ENCODE measurements around the gene HELQ. TPM values are rescaled to one million over a fixed set of nuclear protein-coding genes. Genes with fewer than 3 reads are reported as not detected.
A peak's percentile ranks its signal among the peaks of the same experiment; 100 is the strongest.

The HELQ gene
- total and polyA plus RNA-seq, 9 of the 15 experiments (the other 6 are each of a cell fraction or from before 2014, with no cell fraction given): 3.5 to 15.2 (median 11.9) TPM

GRCh38 chr4:83489711-83490326 is 34.2 kb upstream of the HELQ start:
- no peaks in the 10 kb centered on the region for H3K79me2 ChIP-seq (ENCODE audit: control insufficient read depth, insufficient read depth, low read length)
- ATAC-seq (peak; percentile 18), DNase-seq (ENCODE audit: extremely low read depth in 1 of 4, low spot score in 3 of 4) (peak in 3 of 4 experiments; percentile 17 to 81 (median 66)), FAIRE-seq (peak; percentile 82)
- no TSS peak for BruUV-seq (replicated peaks)
- H3K4me2 ChIP-seq (ENCODE audit: insufficient read depth, low read length): peak overlapping the region; percentile 22
- no peaks in the 10 kb centered on the region for H3K36me3 ChIP-seq (ENCODE audit: control insufficient read depth, insufficient read depth, low read length)
- CTCF ChIA-PET (ENCODE audit: low intra/inter-chr PET ratio): no interaction called here
- POLR2A ChIA-PET: no interaction called here
- H3K27me3 ChIP-seq (ENCODE audit: control insufficient read depth in 2 of 2, insufficient read depth in 2 of 2, low read length in 2 of 2): no peaks in the 10 kb centered on the region
- H3K9me3 ChIP-seq (replicated peaks; ENCODE audit: control insufficient read depth, insufficient read depth, low read depth, low read length): no peaks in the 10 kb centered on the region
- H3K27ac ChIP-seq (ENCODE audit: extremely low read depth, low read depth, low read length): no peak overlapping the region
- peaks cover 15 to 28% of the 10 kb centered on the region in 2 experiments for H3K4me1 ChIP-seq (replicated peaks in 1 of 2; ENCODE audit: control insufficient read depth in 2 of 2, insufficient read depth in 2 of 2, low read length in 2 of 2)
- intact Hi-C loops (cut with micrococcal nuclease): loop anchor here (2.0 kb wide), 2 partner anchors 19 to 149 kb away; no protein-coding TSS in a partner anchor
- peak overlapping the region in 1 of 2 experiments; percentile 64; a peak in 1 of 4 replicates for H3K9ac ChIP-seq (ENCODE audit: insufficient read depth in 1 of 2, low read depth in 2 of 2, low read length in 2 of 2)
- H3K4me3 ChIP-seq: no peak overlapping the region
- no peaks in the 10 kb centered on the region for H4K20me1 ChIP-seq (replicated peaks; ENCODE audit: control insufficient read depth, insufficient read depth, low read length)
- in situ Hi-C loops (cut with MboI): no loop called here
- H2AFZ ChIP-seq (ENCODE audit: low read depth, low read length): peak overlapping the region; percentile 17; the same call in 1 of the 2 replicates
- WGBS (ENCODE audit: insufficient coverage, low coverage, missing lambda C conversion rate): 13% methylated on average over 1 of the region's 1 CpG
- H3K9me1 ChIP-seq (ENCODE audit: control insufficient read depth, insufficient read depth, low read length): no peaks in the 10 kb centered on the region
- TF ChIP-seq TCF15 (CRISPR knock-in tag; IDR thresholded peaks at IDR 0.05) (no peak), ATF4 (CRISPR knock-in tag; IDR thresholded peaks at IDR 0.05) (no peak), MYC (IDR thresholded peaks at IDR 0.05; ENCODE audit: low read depth, low read length) (peak; percentile 34; the same call in 1 of the 2 replicates), MYC (CRISPR knock-in tag; IDR thresholded peaks at IDR 0.05; ENCODE audit: borderline replicate concordance, low read depth) (no peak), SMARCC2 (IDR thresholded peaks at IDR 0.05; ENCODE audit: low read depth) (0 out of 2 replicates have a peak, but pooled peaks have one; percentile 54), ZNF407 (IDR thresholded peaks at IDR 0.05; ENCODE audit: low read depth) (no peak), SMAD3 (CRISPR knock-in tag; conservative IDR thresholded peaks at IDR 0.05) (no peak), PHB2 (IDR thresholded peaks at IDR 0.05; ENCODE audit: low read depth) (0 out of 2 replicates have a peak, but pooled peaks have one; percentile 62), E2F8 (IDR thresholded peaks at IDR 0.05; ENCODE audit: low read depth, partially characterized antibody) (peak; percentile 44)

All from K562 (cell line).